ENCODE data around the gene KRT13.

Gene KRT13

GRCh38 chr17:41492351-41492750, 13.1 kb downstream of the KRT13 start:
- DNase-seq = peak; percentile 81 to 94 (median 88)

GRCh38 chr17:41491476-41491875, 13.9 kb downstream of the KRT13 start:
- DNase-seq = no peak

- peak; percentile 29 to 71 (median 55) for DNase-seq
Observed at GRCh38 chr17:41490000-41490990, 15.1 kb downstream of the KRT13 start.

GRCh38 chr17:41489531-41489930, 15.9 kb downstream of the KRT13 start, which contains the start of gene KRT36:
Gene KRT36 (minus strand): TSS chr17:41489910. CDS start chr17:41489864, 46 bp downstream.
- no peak for DNase-seq

- peak; percentile 42 to 77 (median 58) for DNase-seq
Observed at GRCh38 chr17:41486809-41487530, 18.4 kb downstream of the KRT13 start.

- DNase-seq = no peak
Observed at GRCh38 chr17:41486316-41486715, 19.1 kb downstream of the KRT13 start.

- no peak for DNase-seq
Observed at GRCh38 chr17:41484920-41485904, 20.2 kb downstream of the KRT13 start.

GRCh38 chr17:41483991-41484826, 21.2 kb downstream of the KRT13 start:
- DNase-seq = no peak

GRCh38 chr17:41483531-41483930, 21.9 kb downstream of the KRT13 start:
- DNase-seq = no peak

- DNase-seq = no peak
Observed at GRCh38 chr17:41481036-41481435, 24.4 kb downstream of the KRT13 start, which contains the start of gene KRT35. Gene KRT35 (minus strand): TSS chr17:41481151. CDS start chr17:41481097, 54 bp downstream.

GRCh38 chr17:41480581-41480980, 24.8 kb downstream of the KRT13 start:
- no peak for DNase-seq

- peak in 2 of 4 experiments; percentile 55 to 87 for DNase-seq
Observed at GRCh38 chr17:41480136-41480535, 25.3 kb downstream of the KRT13 start.

GRCh38 chr17:41478237-41478636, 27.2 kb downstream of the KRT13 start:
- DNase-seq = no peak

- no peak for DNase-seq
Observed at GRCh38 chr17:41476866-41477815, 28.3 kb downstream of the KRT13 start.

GRCh38 chr17:41475421-41475820, 30.0 kb downstream of the KRT13 start:
- no peak for DNase-seq

GRCh38 chr17:41474863-41475262, 30.5 kb downstream of the KRT13 start:
- no peak for DNase-seq

GRCh38 chr17:41468346-41468745, 37.1 kb downstream of the KRT13 start:
- no peak for DNase-seq

- no peak for DNase-seq
Observed at GRCh38 chr17:41467561-41467960, 37.9 kb downstream of the KRT13 start.

- no peak for DNase-seq
Observed at GRCh38 chr17:41466988-41467387, 38.4 kb downstream of the KRT13 start, which contains the start of gene KRT32. Gene KRT32 (minus strand): TSS chr17:41467386. CDS start chr17:41467325, 61 bp downstream.

GRCh38 chr17:41464682-41465081, 40.7 kb downstream of the KRT13 start:
- DNase-seq = peak in 3 of 4 experiments; percentile 14 to 31 (median 29)

Measured in suppressor macrophage (primary cell).